HG03442 (cell line): Measurements from ENCODE around the gene MUC12.
"Not testable (repeated sequence)": the region's sequence is repeated elsewhere in the genome, so short reads cannot be mapped to it uniquely, and the experiment has no call there.

Experiments
- ATAC-seq: cut with Tn5 transposase; IDR thresholded peaks from one replicate; pipeline ENCODE4 v1.9.1; 2021; ENCODE audit warnings: mild to moderate bottlenecking, moderate library complexity; ENCODE audit not compliant: unreplicated experiment

Gene MUC12

DNA sequence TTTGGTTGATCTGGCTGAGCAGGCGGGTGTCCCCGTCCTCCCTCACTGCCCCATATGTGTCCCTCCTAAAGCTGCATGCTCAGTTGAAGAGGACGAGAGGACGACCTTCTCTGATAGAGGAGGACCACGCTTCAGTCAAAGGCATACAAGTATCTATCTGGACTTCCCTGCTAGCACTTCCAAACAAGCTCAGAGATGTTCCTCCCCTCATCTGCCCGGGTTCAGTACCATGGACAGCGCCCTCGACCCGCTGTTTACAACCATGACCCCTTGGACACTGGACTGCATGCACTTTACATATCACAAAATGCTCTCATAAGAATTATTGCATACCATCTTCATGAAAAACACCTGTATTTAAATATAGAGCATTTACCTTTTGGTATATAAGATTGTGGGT lies 89.0 kb downstream of the MUC12 start:
- no peak for ATAC-seq

DNA sequence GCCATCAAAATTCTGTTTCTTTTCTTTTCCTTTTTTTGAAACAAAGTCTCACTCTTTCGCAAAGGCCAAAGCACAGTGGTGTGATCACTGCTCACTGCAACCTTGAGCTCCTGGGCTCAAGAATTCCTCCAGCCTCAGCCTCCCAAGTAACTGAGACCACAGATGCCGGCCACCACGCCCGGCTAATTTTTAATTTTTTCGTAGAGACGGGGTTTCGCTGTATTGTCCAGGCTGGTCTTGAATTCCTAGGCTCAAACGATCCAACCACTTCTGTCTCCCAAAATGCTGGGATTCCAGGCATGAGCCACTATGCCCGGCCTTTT lies 90.2 kb downstream of the MUC12 start:
- no peak for ATAC-seq

DNA sequence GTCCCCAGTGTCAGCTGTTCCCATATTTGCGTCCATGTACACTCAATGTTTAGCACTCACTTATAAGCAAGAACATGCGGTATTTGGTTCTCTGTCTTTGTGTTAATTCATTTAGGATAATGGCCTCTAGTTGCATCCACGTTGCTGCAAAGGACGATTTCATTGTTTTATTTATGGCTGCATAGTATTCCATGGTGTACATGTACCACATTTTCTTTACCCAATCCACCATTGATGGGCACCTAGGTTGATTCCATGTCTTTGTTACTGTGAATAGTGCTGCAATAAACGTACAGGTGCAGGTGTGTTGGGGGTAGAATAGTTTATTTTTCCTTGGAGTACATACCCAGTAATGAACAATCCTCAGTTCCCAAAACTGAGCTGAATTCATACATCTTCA lies 91.6 kb downstream of the MUC12 start:
- ATAC-seq, result no peak

GRCh38 chr7:101064176-101064550 lies 94.8 kb downstream of the MUC12 start:
- not testable (repeated sequence) for ATAC-seq

- ATAC-seq, result not testable (repeated sequence)
Observed at GRCh38 chr7:101065162-101065561, 95.8 kb downstream of the MUC12 start.

- no peak for ATAC-seq
Observed at GRCh38 chr7:101066141-101066832, 96.9 kb downstream of the MUC12 start.

GRCh38 chr7:101066833-101067177 lies 97.4 kb downstream of the MUC12 start:
- no peak for ATAC-seq

GRCh38 chr7:101068401-101068800 lies 99.0 kb downstream of the MUC12 start:
- no peak for ATAC-seq
